K562 treated with DMSO at 1 percent for 24 hours (cell line): ENCODE data around the gene LIMA1. TPM values are rescaled to one million over a fixed set of nuclear protein-coding genes. Genes with fewer than 3 reads are reported as not detected.

Experiments used
- total RNA-seq: library from RNA; unstranded; fragments of 300-600 nt; gene quantifications from 2 replicates; pipeline ENCODE4 v1.2.3, GENCODE V29; 2022; ENCODE audit warnings: low read depth; ENCODE audit not compliant: insufficient read depth

LIMA1 gene
- total RNA-seq, result 18.3 and 18.4 TPM in 2 replicates

GRCh38 chr12:50283229-50283923 lies at the start of gene LIMA1:
Gene LIMA1 (minus strand): TSS chr12:50283520. CDS start chr12:50248751, 34,769 bp downstream.

GRCh38 chr12:50167049-50167828 lies 116.1 kb downstream of the LIMA1 start, which contains the start of gene CERS5:
Gene CERS5 (minus strand): TSS chr12:50167369. CDS start chr12:50167297, 72 bp downstream.

Other genes starting within 250 kb of the LIMA1 start
- 1.00 and 1.5 TPM in 2 replicates for gene ASIC1, start 225.9 kb downstream of the LIMA1 start, total RNA-seq
- gene SMARCD1, start 198.2 kb downstream of the LIMA1 start, total RNA-seq, result 72.7 and 74.2 TPM in 2 replicates
- 0.23 TPM in 1 of 2 replicates, not detected in the other for gene GPD1, start 179.5 kb downstream of the LIMA1 start, total RNA-seq
- gene COX14, start 171.3 kb downstream of the LIMA1 start, total RNA-seq, result 52.5 and 65.7 TPM in 2 replicates
- 21.7 and 25.7 TPM in 2 replicates for gene CERS5, start 116.2 kb downstream of the LIMA1 start, total RNA-seq
- gene FAM186A, start 113.1 kb upstream of the LIMA1 start, total RNA-seq, result 0.13 TPM in 1 of 2 replicates, not detected in the other
- 17.4 and 19.8 TPM in 2 replicates for gene LARP4, start 117.4 kb upstream of the LIMA1 start, total RNA-seq
- 13.6 and 17.5 TPM in 2 replicates for gene DIP2B, start 221.5 kb upstream of the LIMA1 start, total RNA-seq